GM23338 (cell line): ENCODE results near the gene RUVBL2. TPM values are rescaled to one million over a fixed set of nuclear protein-coding genes. Genes with fewer than 3 reads are reported as not detected.

Source experiments
- ATAC-seq: fragments of 200-7000 bp; cut with Tn5 transposase; 3 replicates; pipeline ENCODE4 v1.9.1; 2020
- DNase-seq: peaks from one replicate; pipeline ENCODE4 v3.0.0-alpha.2; 2015; ENCODE audit warnings: low spot score
- H2AFZ ChIP-seq: fragments of 200-600 bp; sonication (generic); 2 replicates; pipeline ENCODE4 v1.8.0; 2016; ENCODE audit warnings: antibody characterized with exemption, mild to moderate bottlenecking, moderate library complexity
- H3F3A ChIP-seq: fragments of 200-600 bp; sonication (generic); replicated peaks from 2 replicates; pipeline ENCODE4 v1.8.0; 2017; ENCODE audit warnings: antibody characterized with exemption, mixed run types, low read depth
- H3K27ac ChIP-seq: fragments of 200-600 bp; sonication (generic); 2 replicates; pipeline ENCODE4 v1.6.1; 2016; ENCODE audit warnings: low read depth
- H3K27me3 ChIP-seq: fragments of 200-600 bp; sonication (generic); 2 replicates; pipeline ENCODE4 v1.8.0; 2016; ENCODE audit warnings: mild to moderate bottlenecking, mixed run types, moderate library complexity; ENCODE audit not compliant: insufficient read depth
- H3K36me3 ChIP-seq: fragments of 200-600 bp; sonication (generic); 2 replicates; pipeline ENCODE4 v1.8.0; 2016; ENCODE audit warnings: mild to moderate bottlenecking; ENCODE audit not compliant: insufficient read depth
- H3K4me1 ChIP-seq: fragments of 200-600 bp; sonication (generic); 2 replicates; pipeline ENCODE4 v1.8.0; 2016; ENCODE audit warnings: mild to moderate bottlenecking, moderate library complexity; ENCODE audit not compliant: insufficient read depth
- H3K4me2 ChIP-seq: fragments of 200-600 bp; sonication (generic); 2 replicates; pipeline ENCODE4 v1.7.1; 2017; ENCODE audit warnings: mixed run types
- H3K4me3 ChIP-seq: fragments of 200-600 bp; sonication (generic); 2 replicates; pipeline ENCODE4 v1.6.1; 2016; ENCODE audit warnings: mixed run types
- H3K79me2 ChIP-seq: fragments of 200-600 bp; sonication (generic); replicated peaks from 2 replicates; pipeline ENCODE4 v1.8.0; 2017; ENCODE audit warnings: mild to moderate bottlenecking; ENCODE audit not compliant: insufficient read depth
- H3K9me2 ChIP-seq: fragments of 200-600 bp; sonication (generic); 2 replicates; pipeline ENCODE4 v1.8.0; 2017; ENCODE audit not compliant: insufficient read depth
- H4K20me1 ChIP-seq: fragments of 200-600 bp; sonication (generic); replicated peaks from 2 replicates; pipeline ENCODE4 v1.8.0; 2017; ENCODE audit warnings: mild to moderate bottlenecking; ENCODE audit not compliant: insufficient read depth
- H3K27ac Mint-ChIP-seq: 2 replicates; pipeline ENCODE4 v1.8.0; 2020; ENCODE audit warnings: inconsistent platforms, mild to moderate bottlenecking, moderate library complexity, mixed read lengths
- H3K27me3 Mint-ChIP-seq: 3 replicates; pipeline ENCODE4 v1.8.0; 2022; ENCODE audit warnings: low read depth, mild to moderate bottlenecking, moderate library complexity, mixed read lengths, inconsistent platforms; ENCODE audit not compliant: insufficient read depth, poor library complexity
- H3K36me3 Mint-ChIP-seq: 3 replicates; pipeline ENCODE4 v1.8.0; 2021; ENCODE audit warnings: low read depth, mild to moderate bottlenecking, inconsistent platforms, moderate library complexity, mixed read lengths
- H3K4me1 Mint-ChIP-seq: 3 replicates; pipeline ENCODE4 v1.8.0; 2020; ENCODE audit warnings: mild to moderate bottlenecking, inconsistent platforms, mixed read lengths
- H3K4me3 Mint-ChIP-seq: 3 replicates; pipeline ENCODE4 v1.8.0; 2021; ENCODE audit warnings: moderate library complexity, mild to moderate bottlenecking, inconsistent platforms, mixed read lengths
- H3K9me3 Mint-ChIP-seq: 3 replicates; pipeline ENCODE4 v1.8.0; 2020; ENCODE audit warnings: moderate library complexity, mild to moderate bottlenecking, inconsistent platforms, mixed read lengths
- CREB1 ChIP-seq: fragments of 250-450 bp; sonication (Bioruptor Pico); IDR thresholded peaks from 2 replicates; pipeline ENCODE4 v1.5.0; 2020; ENCODE audit warnings: low read depth, mild to moderate bottlenecking, moderate library complexity
- ETS1 ChIP-seq: IDR thresholded peaks from 2 replicates; pipeline ENCODE4 v1.6.1; 2016; ENCODE audit warnings: antibody characterized with exemption
- EZH2phosphoT487 ChIP-seq: fragments of 200-600 bp; sonication (generic); IDR thresholded peaks from one replicate; pipeline ENCODE4 v1.8.1; 2018; ENCODE audit warnings: antibody characterized with exemption; ENCODE audit not compliant: unreplicated experiment
- REST ChIP-seq: IDR thresholded peaks from one replicate; pipeline ENCODE4 v1.6.1; 2018; ENCODE audit warnings: antibody characterized with exemption; ENCODE audit not compliant: unreplicated experiment
- ZNF331 ChIP-seq: fragments of 250-450 bp; sonication (Bioruptor Pico); IDR thresholded peaks from 2 replicates; pipeline ENCODE4 v1.5.0; 2020; ENCODE audit warnings: low read depth, mild to moderate bottlenecking, moderate library complexity
- polyA plus RNA-seq: library from polyadenylated mRNA; unstranded; fragments of >200 nt; fragmentation: Nextera tagmentation; extraction: Ambion mirVana; gene quantifications from 2 replicates; pipeline ENCODE4 v1.2.1, GENCODE V29; 2016
- total RNA-seq: library from RNA; depleted of rRNA; stranded (reverse); fragments of >200 nt; shearing (Covaris generic); gene quantifications from 2 replicates; pipeline ENCODE4 v1.2.3, GENCODE V29; 2014

Gene RUVBL2
- total and polyA plus RNA-seq, 2 experiments from 2014 or later: 196 to 252 TPM

GRCh38 chr19:48982280-48982679 is 11.4 kb upstream of the RUVBL2 start:
- ATAC-seq: peak; percentile 62
- H3K4me1 Mint-ChIP-seq: no peaks in the 10 kb centered on the region
- H3K4me3 Mint-ChIP-seq: no peak overlapping the region

GRCh38 chr19:48985711-48986110 is 8.0 kb upstream of the RUVBL2 start:
- no peaks in the 10 kb centered on the region for H3K27me3 ChIP-seq
- H4K20me1 ChIP-seq: peaks cover 13% of the 10 kb centered on the region
- no peaks in the 10 kb centered on the region for H3K4me1 ChIP-seq
- ATAC-seq: no peak
- 0 out of 3 replicates have a peak, but pooled peaks cover 4% of the 10 kb centered on the region for H3K4me1 Mint-ChIP-seq
- peaks cover 2% of the 10 kb centered on the region for H3K27me3 Mint-ChIP-seq
- no peak overlapping the region for H3K4me3 Mint-ChIP-seq
- no peak overlapping the region for H2AFZ ChIP-seq
- H3K9me2 ChIP-seq: no peaks in the 10 kb centered on the region
- H3K4me3 ChIP-seq: no peak overlapping the region
- DNase-seq: no peak
- H3K27ac ChIP-seq: no peak overlapping the region
- H3K79me2 ChIP-seq: no peaks in the 10 kb centered on the region; the same call in 1 of the 2 replicates
- H3K36me3 Mint-ChIP-seq: peaks cover 69% of the 10 kb centered on the region
- no peak overlapping the region for H3K4me2 ChIP-seq
- no peak for TF ChIP-seq EZH2phosphoT487
- no peaks in the 10 kb centered on the region for H3K9me3 Mint-ChIP-seq
- 0 out of 2 replicates have a peak, but pooled peaks cover 7% of the 10 kb centered on the region for H3F3A ChIP-seq
- H3K36me3 ChIP-seq: peaks cover 6% of the 10 kb centered on the region
- H3K27ac Mint-ChIP-seq: no peak overlapping the region

More at GRCh38 chr19:48982280-48982679, 11.4 kb upstream of the RUVBL2 start:
- peaks cover 63% of the 10 kb centered on the region for H3K36me3 Mint-ChIP-seq
- H3K9me3 Mint-ChIP-seq: no peaks in the 10 kb centered on the region
- 0 out of 2 replicates have a peak, but pooled peaks cover 4% of the 10 kb centered on the region for H3F3A ChIP-seq
- H3K4me2 ChIP-seq: no peak overlapping the region
- H3K27me3 Mint-ChIP-seq: peaks cover 2% of the 10 kb centered on the region
- no peak overlapping the region for H3K4me3 ChIP-seq
- H3K4me1 ChIP-seq: no peaks in the 10 kb centered on the region
- no peak overlapping the region for H3K27ac ChIP-seq
- no peak overlapping the region for H3K27ac Mint-ChIP-seq
- DNase-seq: peak; percentile 78
- TF ChIP-seq ZNF331 (CRISPR knock-in tag) (no peak), CREB1 (CRISPR knock-in tag) (peak; percentile 70; the same call in 1 of the 2 replicates), ETS1 (peak; percentile 96)
- peaks cover 4% of the 10 kb centered on the region; the same call in 1 of the 2 replicates for H3K36me3 ChIP-seq
- H4K20me1 ChIP-seq: peaks cover 8% of the 10 kb centered on the region
- no peaks in the 10 kb centered on the region for H3K9me2 ChIP-seq
- H3K79me2 ChIP-seq: no peaks in the 10 kb centered on the region
- H3K27me3 ChIP-seq: no peaks in the 10 kb centered on the region
- H2AFZ ChIP-seq: no peak overlapping the region

- H3K27me3 ChIP-seq: no peaks in the 10 kb centered on the region
- DNase-seq (no peak), ATAC-seq (no peak)
- H3K9me2 ChIP-seq: no peaks in the 10 kb centered on the region
- peaks cover 6% of the 10 kb centered on the region; the same call in 2 of the 3 replicates for H3K4me1 Mint-ChIP-seq
- no peak overlapping the region for H3K4me3 Mint-ChIP-seq
- H2AFZ ChIP-seq: no peak overlapping the region
- no peak overlapping the region for H3K4me2 ChIP-seq
- H3K4me1 ChIP-seq: no peaks in the 10 kb centered on the region
- H3K27ac Mint-ChIP-seq: no peak overlapping the region
- H3K36me3 ChIP-seq: peaks cover 6% of the 10 kb centered on the region
- no peak overlapping the region for H3K4me3 ChIP-seq
- 0 out of 2 replicates have a peak, but pooled peaks cover 7% of the 10 kb centered on the region for H3F3A ChIP-seq
- peaks cover 2% of the 10 kb centered on the region for H3K27me3 Mint-ChIP-seq
- H3K36me3 Mint-ChIP-seq: peaks cover 72% of the 10 kb centered on the region
- no peaks in the 10 kb centered on the region for H3K9me3 Mint-ChIP-seq
- peaks cover 13% of the 10 kb centered on the region for H4K20me1 ChIP-seq
- H3K79me2 ChIP-seq: no peaks in the 10 kb centered on the region; the same call in 1 of the 2 replicates
- H3K27ac ChIP-seq: no peak overlapping the region
- no peak for TF ChIP-seq CREB1 (CRISPR knock-in tag)
- no peak for TF ChIP-seq REST
- no peak for TF ChIP-seq ZNF331 (CRISPR knock-in tag)
Measured at GRCh38 chr19:48986211-48986610, 7.5 kb upstream of the RUVBL2 start.
